Measurements from ENCODE around the gene ZBTB39. TPM values are rescaled to one million over a fixed set of nuclear protein-coding genes. Genes with fewer than 3 reads are reported as not detected.

The ZBTB39 gene
- total RNA-seq, 1 donor from 2014 or later: 13.3 TPM

- TF ChIP-seq, protein P1, sequence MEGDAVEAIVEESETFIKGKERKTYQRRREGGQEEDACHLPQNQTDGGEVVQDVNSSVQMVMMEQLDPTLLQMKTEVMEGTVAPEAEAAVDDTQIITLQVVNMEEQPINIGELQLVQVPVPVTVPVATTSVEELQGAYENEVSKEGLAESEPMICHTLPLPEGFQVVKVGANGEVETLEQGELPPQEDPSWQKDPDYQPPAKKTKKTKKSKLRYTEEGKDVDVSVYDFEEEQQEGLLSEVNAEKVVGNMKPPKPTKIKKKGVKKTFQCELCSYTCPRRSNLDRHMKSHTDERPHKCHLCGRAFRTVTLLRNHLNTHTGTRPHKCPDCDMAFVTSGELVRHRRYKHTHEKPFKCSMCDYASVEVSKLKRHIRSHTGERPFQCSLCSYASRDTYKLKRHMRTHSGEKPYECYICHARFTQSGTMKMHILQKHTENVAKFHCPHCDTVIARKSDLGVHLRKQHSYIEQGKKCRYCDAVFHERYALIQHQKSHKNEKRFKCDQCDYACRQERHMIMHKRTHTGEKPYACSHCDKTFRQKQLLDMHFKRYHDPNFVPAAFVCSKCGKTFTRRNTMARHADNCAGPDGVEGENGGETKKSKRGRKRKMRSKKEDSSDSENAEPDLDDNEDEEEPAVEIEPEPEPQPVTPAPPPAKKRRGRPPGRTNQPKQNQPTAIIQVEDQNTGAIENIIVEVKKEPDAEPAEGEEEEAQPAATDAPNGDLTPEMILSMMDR (IDR thresholded peaks at IDR 0.05): no peak
- peaks cover 68% of the 10 kb centered on the region for H3K36me3 Mint-ChIP-seq (ENCODE audit: low read depth)
- ChIA-PET CTCF (interaction anchor here (0.8 to 3.9 kb wide), 3 partner anchors 12 to 241 kb away, joined by 3 to 23 read pairs (median 3); no protein-coding TSS in a partner anchor), POLR2A (interaction anchor here (0.8 to 1.1 kb wide), 4 partner anchors 89 to 363 kb away, joined by 3 to 6 read pairs (median 3); partner anchors contain the start of genes NAB2, PTGES3 and STAT6)
- peak overlapping the region; percentile 20 for H3K4me3 Mint-ChIP-seq
- peak overlapping the region; percentile 82 for H3K27ac Mint-ChIP-seq
- H3K27me3 Mint-ChIP-seq: no peaks in the 10 kb centered on the region
- ATAC-seq (ENCODE audit: low read depth): no peak
- no peak for DNase-seq
- intact Hi-C loops (cut with micrococcal nuclease): no loop called here
- H3K9me3 Mint-ChIP-seq: no peaks in the 10 kb centered on the region
- H3K4me1 Mint-ChIP-seq: peaks cover 41% of the 10 kb centered on the region
Observed at GRCh38 chr12:56999456-56999855, 6.9 kb downstream of the ZBTB39 start.

DNA sequence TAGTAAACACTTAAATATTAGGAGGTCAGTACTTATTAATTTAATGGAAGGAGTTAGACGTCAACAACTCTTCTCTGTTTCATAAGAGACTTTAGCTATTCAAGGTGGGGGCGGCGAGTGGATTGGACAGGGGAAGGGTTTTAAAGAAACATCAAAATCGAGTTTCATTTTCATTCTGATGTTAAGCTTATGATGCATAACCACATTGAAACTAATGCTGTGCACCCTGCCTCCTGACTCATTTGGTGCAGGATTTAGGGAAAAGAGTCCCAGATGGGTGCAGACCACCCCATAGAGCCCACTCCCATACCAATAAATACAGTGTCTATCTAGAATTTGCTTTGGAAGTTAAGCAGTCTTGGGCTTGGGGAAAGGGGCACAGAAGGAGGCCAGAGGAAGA lies 7.4 kb downstream of the ZBTB39 start:
- peak; percentile 86 for ATAC-seq (ENCODE audit: low read depth)
- Mint-ChIP-seq H3K27me3 (no peaks in the 10 kb centered on the region), H3K4me3 (peak overlapping the region; percentile 20), H3K9me3 (no peaks in the 10 kb centered on the region), H3K27ac (peak overlapping the region; percentile 82), H3K4me1 (peaks cover 38% of the 10 kb centered on the region), H3K36me3 (ENCODE audit: low read depth) (peaks cover 63% of the 10 kb centered on the region)
- ChIA-PET CTCF (interaction anchor here (0.8 to 3.9 kb wide), 3 partner anchors 11 to 241 kb away, joined by 3 to 23 read pairs (median 3); no protein-coding TSS in a partner anchor), POLR2A (interaction anchor here (0.8 to 1.1 kb wide), 4 partner anchors 90 to 362 kb away, joined by 3 to 6 read pairs (median 3); partner anchors contain the start of genes NAB2, PTGES3 and STAT6)
- intact Hi-C loops (cut with micrococcal nuclease): no loop called here
- TF ChIP-seq, protein P1 (IDR thresholded peaks at IDR 0.05): no peak
- no peak for DNase-seq

GRCh38 chr12:56998316-56998715 lies 8.0 kb downstream of the ZBTB39 start:
- ATAC-seq (ENCODE audit: low read depth) (no peak), DNase-seq (no peak)
- peaks cover 38% of the 10 kb centered on the region for H3K4me1 Mint-ChIP-seq
- TF ChIP-seq, protein P1 (IDR thresholded peaks at IDR 0.05): no peak
- no peaks in the 10 kb centered on the region for H3K27me3 Mint-ChIP-seq
- H3K36me3 Mint-ChIP-seq (ENCODE audit: low read depth): peaks cover 56% of the 10 kb centered on the region
- no peak overlapping the region for H3K4me3 Mint-ChIP-seq
- H3K9me3 Mint-ChIP-seq: no peaks in the 10 kb centered on the region
- peak overlapping the region; percentile 82 for H3K27ac Mint-ChIP-seq
- intact Hi-C loops (cut with micrococcal nuclease): no loop called here
- CTCF ChIA-PET: interaction anchor here (0.8 to 3.9 kb wide), 3 partner anchors 10 to 240 kb away, joined by 3 to 23 read pairs (median 3); no protein-coding TSS in a partner anchor
- POLR2A ChIA-PET: interaction anchor here (1.0 to 1.1 kb wide), 2 partner anchors 114 to 310 kb away, joined by 3 to 6 read pairs; partner anchors contain the start of genes PTGES3 and STAT6

DNA sequence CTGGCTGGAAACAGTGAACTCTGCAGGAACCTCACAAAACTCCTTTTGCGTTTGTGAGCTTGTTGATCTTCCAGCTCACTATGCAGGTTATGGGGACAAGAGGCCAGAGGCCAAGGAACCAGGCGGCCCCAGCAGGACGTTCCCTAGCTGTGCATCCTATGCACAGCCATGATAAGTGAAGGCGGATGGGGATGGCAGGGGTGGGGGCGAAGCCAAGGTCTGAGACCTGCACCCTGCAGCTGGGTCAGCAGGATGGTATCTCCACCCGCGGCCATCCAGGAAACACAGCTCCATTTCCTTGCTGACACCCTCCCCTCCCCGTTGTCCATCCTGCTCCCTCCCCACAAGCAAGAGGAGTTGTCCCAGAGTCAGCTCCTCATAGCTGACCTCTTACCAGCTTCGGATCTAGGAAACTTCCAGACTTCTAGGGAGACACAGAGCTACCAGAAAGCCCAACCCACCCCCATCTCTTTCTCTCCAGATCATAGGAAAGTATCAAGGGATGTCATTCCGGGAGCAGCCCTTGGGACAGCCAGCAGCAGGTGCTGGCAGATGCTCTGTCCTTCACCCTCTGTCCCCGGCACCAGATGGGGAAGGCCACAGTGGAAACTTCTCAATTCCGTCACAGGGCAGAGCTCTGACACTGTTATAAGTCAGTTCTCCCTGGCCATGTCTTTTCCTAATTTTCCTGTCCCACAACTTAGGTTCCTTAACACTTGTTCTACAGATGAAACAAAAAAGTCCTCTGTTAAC lies 9.4 kb downstream of the ZBTB39 start:
- Mint-ChIP-seq H3K27ac (no peak overlapping the region), H3K4me1 (peaks cover 38% of the 10 kb centered on the region), H3K9me3 (no peaks in the 10 kb centered on the region), H3K36me3 (ENCODE audit: low read depth) (peaks cover 43% of the 10 kb centered on the region), H3K27me3 (no peaks in the 10 kb centered on the region), H3K4me3 (no peak overlapping the region)
- intact Hi-C loops (cut with micrococcal nuclease): no loop called here
- ATAC-seq (ENCODE audit: low read depth): no peak
- no peak for DNase-seq
- POLR2A ChIA-PET: no interaction called here
- CTCF ChIA-PET: interaction anchor here (3.9 kb wide), 1 partner anchor 9 kb away, joined by 23 read pairs; no protein-coding TSS in a partner anchor
- TF ChIP-seq, protein P1 (IDR thresholded peaks at IDR 0.05): no peak

- POLR2A ChIA-PET: no interaction called here
Observed at GRCh38 chr12:56995930-56996496, 10.3 kb downstream of the ZBTB39 start.

More at GRCh38 chr12:56995930-56996496, 10.3 kb downstream of the ZBTB39 start:
- DNase-seq (no peak), ATAC-seq (ENCODE audit: low read depth) (no peak)
- Mint-ChIP-seq H3K4me1 (peaks cover 37% of the 10 kb centered on the region), H3K27me3 (no peaks in the 10 kb centered on the region), H3K27ac (no peak overlapping the region), H3K36me3 (ENCODE audit: low read depth) (peaks cover 33% of the 10 kb centered on the region), H3K9me3 (no peaks in the 10 kb centered on the region), H3K4me3 (no peak overlapping the region)
- intact Hi-C loops (cut with micrococcal nuclease): no loop called here
- CTCF ChIA-PET: interaction anchor here (3.9 kb wide), 1 partner anchor 8 kb away, joined by 23 read pairs; no protein-coding TSS in a partner anchor
- TF ChIP-seq, protein P1 (IDR thresholded peaks at IDR 0.05): no peak

All from activated B cell treated with CpG ODN at 0.5 μM for 24 hours (primary cell).